ENCODE data around the gene CHRND.

The CHRND gene

GRCh38 chr2:232575404-232575746, 49.4 kb downstream of the CHRND start:
- no peak for DNase-seq (ENCODE audit: low spot score)

- DNase-seq (ENCODE audit: low spot score): no peak
Observed at GRCh38 chr2:232576995-232577394, 51.0 kb downstream of the CHRND start.

GRCh38 chr2:232577841-232578240, 51.9 kb downstream of the CHRND start:
- DNase-seq (ENCODE audit: low spot score): no peak

- no peak for DNase-seq (ENCODE audit: low spot score)
Observed at GRCh38 chr2:232578626-232579025, 52.7 kb downstream of the CHRND start.

GRCh38 chr2:232580648-232580981, 54.7 kb downstream of the CHRND start:
- no peak for DNase-seq (ENCODE audit: low spot score)

GRCh38 chr2:232581725-232582124, 55.8 kb downstream of the CHRND start:
- no peak for DNase-seq (ENCODE audit: low spot score)

- DNase-seq (ENCODE audit: low spot score): no peak
Observed at GRCh38 chr2:232584238-232584637, 58.3 kb downstream of the CHRND start.
